Stomach (tissue), 4 donors: ENCODE results near the gene KLK12.

Source experiments
- POLR2A ChIP-seq, 4 donors: fragments of 450-650 bp; IDR thresholded peaks; one replicate each; pipeline ENCODE4 v1.6.1; 2016; ENCODE audit warnings: antibody characterized with exemption in 4 of 4, control low read depth in 2 of 4, mild to moderate bottlenecking in 1 of 4, moderate library complexity in 1 of 4
- POLR2AphosphoS5 ChIP-seq, 3 donors: sonication (generic); formaldehyde crosslinking; IDR thresholded peaks; one replicate each; pipeline ENCODE4 v1.6.1; 2016; ENCODE audit warnings: antibody characterized with exemption in 3 of 3
- TF ChIP-seq, protein P1 (sequence below), 7 experiments: fragments of 450-650 bp in 4 of 7; fragments of 200-600 bp in 3 of 7; sonication (generic) in 3 of 7; IDR thresholded peaks; one replicate each; pipeline ENCODE4 v1.5.1; 2016 to 2019; ENCODE audit warnings: antibody characterized with exemption in 7 of 7, control low read depth in 2 of 7, mild to moderate bottlenecking in 1 of 7

DNA sequence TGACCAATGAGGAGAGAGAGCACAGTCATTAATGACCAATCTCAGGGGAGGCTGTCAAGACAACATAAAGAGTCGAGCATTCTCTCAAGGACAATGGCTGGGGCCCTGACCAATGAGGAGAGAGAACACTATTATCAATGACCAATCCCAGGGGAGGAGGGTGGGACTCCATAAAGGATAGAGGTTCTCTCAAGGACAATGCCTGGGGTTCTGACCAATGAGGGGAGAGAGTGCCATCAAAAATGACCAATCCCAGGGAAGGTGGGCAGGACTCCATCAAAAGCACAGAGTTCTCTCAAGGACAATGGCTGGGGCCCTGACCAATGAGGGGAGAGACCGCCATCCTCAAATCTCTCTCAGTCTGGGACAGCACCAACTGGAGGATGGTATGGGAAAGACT is 5.1 kb downstream of the KLK12 start:
- TF ChIP-seq, protein P1, sequence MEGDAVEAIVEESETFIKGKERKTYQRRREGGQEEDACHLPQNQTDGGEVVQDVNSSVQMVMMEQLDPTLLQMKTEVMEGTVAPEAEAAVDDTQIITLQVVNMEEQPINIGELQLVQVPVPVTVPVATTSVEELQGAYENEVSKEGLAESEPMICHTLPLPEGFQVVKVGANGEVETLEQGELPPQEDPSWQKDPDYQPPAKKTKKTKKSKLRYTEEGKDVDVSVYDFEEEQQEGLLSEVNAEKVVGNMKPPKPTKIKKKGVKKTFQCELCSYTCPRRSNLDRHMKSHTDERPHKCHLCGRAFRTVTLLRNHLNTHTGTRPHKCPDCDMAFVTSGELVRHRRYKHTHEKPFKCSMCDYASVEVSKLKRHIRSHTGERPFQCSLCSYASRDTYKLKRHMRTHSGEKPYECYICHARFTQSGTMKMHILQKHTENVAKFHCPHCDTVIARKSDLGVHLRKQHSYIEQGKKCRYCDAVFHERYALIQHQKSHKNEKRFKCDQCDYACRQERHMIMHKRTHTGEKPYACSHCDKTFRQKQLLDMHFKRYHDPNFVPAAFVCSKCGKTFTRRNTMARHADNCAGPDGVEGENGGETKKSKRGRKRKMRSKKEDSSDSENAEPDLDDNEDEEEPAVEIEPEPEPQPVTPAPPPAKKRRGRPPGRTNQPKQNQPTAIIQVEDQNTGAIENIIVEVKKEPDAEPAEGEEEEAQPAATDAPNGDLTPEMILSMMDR (IDR thresholded peaks at IDR 0.05) = no peak
- no peak for TF ChIP-seq POLR2A (IDR thresholded peaks at IDR 0.05)
- no peak for TF ChIP-seq POLR2AphosphoS5 (IDR thresholded peaks at IDR 0.05)
